HG03520 (cell line): Measurements from ENCODE around the gene GALNT14.

Experiments used
- ATAC-seq: cut with Tn5 transposase; IDR thresholded peaks from one replicate; pipeline ENCODE4 v1.9.1; 2021; ENCODE audit warnings: mild to moderate bottlenecking, moderate library complexity; ENCODE audit not compliant: unreplicated experiment

GALNT14 gene

DNA sequence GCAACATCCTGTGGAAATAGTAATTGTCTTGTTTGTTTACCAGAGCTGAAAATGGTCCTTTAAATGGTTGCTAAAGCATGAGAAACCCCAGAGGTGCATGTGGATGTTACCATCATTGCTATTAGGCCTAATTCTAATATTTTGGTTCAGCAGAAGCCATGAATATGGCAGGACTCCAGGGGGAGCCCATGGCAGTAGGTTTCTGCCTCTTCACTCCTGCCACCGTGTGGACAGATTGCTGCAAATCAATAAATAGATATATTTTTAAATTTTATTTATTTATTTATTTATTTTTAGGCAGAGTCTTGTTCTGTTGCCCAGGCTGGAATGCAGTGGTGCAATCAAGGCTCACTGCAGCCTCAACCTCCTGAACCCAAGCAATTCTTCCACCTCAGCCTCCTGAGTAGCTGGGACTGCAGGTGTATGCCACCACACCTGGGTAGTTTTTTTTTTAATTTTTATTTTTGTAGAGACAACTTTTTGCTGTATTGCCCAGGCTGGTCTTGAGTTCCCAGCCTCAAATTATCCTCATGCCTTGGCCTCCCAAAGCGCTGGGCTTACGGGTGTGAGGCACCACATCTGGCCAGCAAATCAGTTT, 276.1 kb downstream of the GALNT14 start:
- no peak for ATAC-seq

DNA sequence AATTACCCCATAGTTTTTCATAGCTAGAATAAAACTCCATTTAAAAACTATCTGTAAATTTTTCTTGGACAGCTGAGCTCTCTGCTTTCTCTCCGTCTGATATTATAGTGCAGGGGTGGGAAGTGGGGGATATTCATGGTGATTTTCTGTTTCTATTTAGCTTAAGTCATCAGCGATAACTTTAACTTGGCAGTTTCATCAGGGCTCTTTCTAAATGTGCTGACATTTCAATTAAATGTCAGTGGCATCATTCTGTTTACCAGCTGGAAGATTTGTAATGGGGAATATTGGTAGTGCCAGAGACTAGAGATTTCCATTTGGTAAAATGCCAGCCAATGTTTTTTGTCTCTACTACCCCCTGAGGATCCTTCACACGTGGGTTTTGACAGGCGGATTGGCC, 277.5 kb downstream of the GALNT14 start:
- ATAC-seq: no peak
